HG03571 (cell line): ENCODE measurements around the gene DNM1.
"Not testable (repeated sequence)": the region's sequence is repeated elsewhere in the genome, so short reads cannot be mapped to it uniquely, and the experiment has no call there.

Source experiments
- ATAC-seq: cut with Tn5 transposase; IDR thresholded peaks from one replicate; pipeline ENCODE4 v1.9.1; 2021; ENCODE audit not compliant: unreplicated experiment

The DNM1 gene

GRCh38 chr9:128175726-128176125 lies 27.5 kb upstream of the DNM1 start:
- ATAC-seq = no peak

GRCh38 chr9:128178806-128179431 lies 24.3 kb upstream of the DNM1 start:
- no peak for ATAC-seq

DNA sequence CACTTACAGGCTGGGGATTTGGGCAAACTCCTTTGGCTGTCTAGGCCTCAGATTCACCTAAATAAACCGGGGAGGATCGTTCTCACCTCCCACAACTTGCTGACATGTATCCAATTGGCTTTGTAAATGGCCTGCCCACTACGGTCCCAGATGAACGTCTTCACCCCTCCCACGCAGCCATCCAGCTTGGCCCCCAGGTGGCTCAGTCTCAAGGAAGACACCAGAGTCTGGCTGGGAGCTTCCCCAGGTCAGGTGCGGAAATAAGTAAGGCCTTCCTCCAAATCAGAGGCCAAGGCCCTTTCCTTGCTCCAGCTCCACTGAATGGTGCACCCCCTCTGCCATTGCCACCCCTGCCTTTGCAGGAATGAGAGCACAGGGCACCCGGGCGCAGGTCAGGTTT lies 23.2 kb upstream of the DNM1 start:
- no peak for ATAC-seq

- ATAC-seq = no peak
Observed at GRCh38 chr9:128180447-128180846, 22.7 kb upstream of the DNM1 start.

- ATAC-seq = not testable (repeated sequence)
Observed at GRCh38 chr9:128181480-128181879, 21.7 kb upstream of the DNM1 start.

- no peak for ATAC-seq
Observed at GRCh38 chr9:128182893-128183588, 20.1 kb upstream of the DNM1 start.

DNA sequence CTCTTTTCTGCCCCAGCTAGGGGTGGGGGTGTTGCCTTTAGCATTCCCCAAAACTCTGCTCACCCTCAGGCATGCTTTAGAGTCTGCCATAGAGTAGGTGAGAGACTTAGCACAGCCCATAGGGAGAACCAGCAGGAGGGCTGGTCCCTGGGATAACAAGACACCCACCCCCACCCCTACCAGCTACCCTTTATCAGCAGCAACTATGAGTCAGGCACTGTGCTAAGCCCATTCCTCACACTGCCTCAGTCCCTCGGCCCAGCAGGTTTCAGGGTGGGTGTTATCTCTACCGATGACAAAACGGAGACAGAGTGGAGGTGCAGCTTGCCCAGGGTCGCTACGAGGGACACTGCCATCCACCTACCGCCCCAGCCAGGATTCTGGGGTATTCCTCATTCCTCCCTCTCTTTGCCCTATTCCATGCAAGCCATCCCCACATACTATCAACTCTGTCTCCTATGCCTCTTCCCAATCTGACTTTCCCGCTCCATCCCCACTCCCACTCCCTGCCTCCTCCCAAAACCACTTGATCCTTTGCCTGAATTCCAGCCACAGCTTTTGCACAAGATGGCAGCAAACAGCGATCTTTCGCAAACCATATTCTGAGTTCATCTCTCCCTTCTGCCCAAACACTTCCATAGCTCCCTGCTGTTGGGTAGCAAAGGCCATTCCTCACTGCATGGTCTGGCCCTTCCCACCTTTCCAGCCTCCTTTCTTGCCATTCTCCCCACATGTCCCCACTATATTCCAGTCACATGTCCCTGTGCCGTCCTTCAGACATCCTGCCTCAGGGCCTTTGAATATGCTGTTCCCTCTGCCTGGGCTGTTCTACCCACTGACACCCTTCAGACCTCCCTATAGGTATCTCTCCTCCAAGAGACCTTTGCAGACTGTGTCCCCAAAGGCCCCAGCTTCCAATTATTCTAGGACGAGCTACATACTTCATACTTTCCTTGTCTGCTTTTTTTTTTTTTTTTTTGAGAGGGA lies 16.9 kb upstream of the DNM1 start:
- no peak for ATAC-seq

DNA sequence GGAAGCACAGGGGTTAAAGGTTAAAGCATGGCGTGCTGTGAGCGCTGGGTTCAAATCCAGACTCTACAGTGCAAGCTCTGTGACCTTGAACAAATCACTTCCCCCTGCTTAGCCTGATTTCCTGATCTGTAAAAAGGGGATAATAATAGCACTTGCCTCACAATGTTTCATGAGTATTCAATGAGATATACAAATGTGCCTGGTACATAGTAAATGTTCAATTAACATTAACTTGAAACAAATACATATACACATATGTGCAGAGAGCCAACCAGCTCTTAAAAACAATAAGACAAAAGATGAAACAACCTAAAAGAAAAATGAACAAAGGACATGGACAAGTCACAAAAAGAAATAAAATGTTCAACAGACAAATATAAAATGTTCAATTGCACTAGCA lies 15.8 kb upstream of the DNM1 start:
- ATAC-seq = no peak

- no peak for ATAC-seq
Observed at GRCh38 chr9:128188209-128188608, 15.0 kb upstream of the DNM1 start.

DNA sequence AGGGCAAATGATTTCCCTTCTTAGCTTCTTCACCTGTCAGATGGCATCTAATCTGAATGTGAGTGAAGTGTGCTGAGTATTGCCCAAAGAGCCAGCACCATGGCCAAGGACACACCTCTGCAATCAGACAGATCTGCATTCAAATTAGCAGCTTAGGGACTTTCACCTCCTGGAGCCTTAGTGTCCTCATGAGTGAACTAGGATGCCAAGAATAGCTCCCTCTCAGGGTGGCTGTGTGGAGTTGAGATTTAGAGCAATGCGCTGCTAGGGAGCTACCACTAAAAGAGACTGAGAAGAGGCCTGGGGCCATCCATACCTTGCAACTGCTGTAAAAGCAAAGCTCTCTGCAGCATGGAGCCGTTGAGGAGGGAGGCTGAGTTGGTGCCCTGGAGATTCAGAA lies 13.2 kb upstream of the DNM1 start:
- ATAC-seq = no peak

GRCh38 chr9:128190516-128191405 lies 12.4 kb upstream of the DNM1 start:
- peak; percentile 23 for ATAC-seq

- peak; percentile 84 for ATAC-seq
Observed at GRCh38 chr9:128191406-128192046, 11.7 kb upstream of the DNM1 start, which contains the start of gene CIZ1. Gene CIZ1, minus strand, starts transcription at chr9:128191572. Its CDS starts 715 bp downstream, at chr9:128190857.

GRCh38 chr9:128192601-128193371 lies 10.4 kb upstream of the DNM1 start:
- no peak for ATAC-seq

- ATAC-seq = no peak
Observed at GRCh38 chr9:128193469-128194096, 9.6 kb upstream of the DNM1 start.

DNA sequence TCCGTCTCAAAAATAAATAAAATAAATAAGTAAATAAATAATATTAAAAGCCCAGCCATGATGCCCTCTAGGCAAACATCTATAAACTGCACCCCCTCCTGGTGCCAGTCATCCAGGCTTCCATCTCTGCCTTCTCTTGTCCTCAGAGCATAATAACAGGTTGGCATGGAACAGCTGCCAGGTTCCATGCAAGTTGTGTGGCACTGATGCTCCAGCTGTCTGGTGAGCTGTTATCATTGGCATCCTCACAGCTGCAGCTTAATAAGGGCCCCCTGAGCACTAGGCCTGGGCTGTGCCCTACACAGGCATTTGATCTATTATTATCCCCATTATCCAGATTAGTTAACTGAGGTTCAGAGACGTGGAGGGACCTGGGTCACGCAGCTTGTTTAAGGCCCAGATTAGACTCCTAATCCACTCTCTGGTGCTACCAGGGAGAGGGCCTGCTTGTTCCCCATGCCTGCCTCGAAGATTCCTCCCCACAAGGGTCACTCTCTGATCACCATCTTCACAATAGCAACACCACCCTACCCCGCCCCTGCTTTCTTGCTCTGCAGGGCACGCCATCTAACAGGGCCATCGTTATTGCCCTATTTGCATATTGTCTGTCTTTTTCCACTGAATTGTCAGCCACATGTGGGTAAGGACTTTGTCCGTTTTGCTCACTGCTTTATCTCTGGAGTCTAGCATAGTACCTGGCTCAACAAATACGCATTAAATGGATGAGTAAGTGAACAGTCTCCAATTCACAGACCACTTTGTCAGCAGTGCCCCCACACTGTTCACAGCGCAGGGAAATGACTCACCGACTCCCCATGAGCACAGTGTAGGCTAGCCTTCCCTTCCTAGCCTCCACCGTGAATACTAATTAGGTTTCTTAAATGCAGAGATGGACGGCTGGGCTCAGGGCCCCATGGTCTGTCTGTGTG lies 1.5 kb upstream of the DNM1 start:
- no peak for ATAC-seq

- ATAC-seq = no peak
Observed at GRCh38 chr9:128202648-128203023, 543 bp upstream of the DNM1 start.

GRCh38 chr9:128203707-128204551 lies 750 bp downstream of the DNM1 start:
- no peak for ATAC-seq
